Measurements from ENCODE around the gene PPIA.

- TF ChIP-seq CTCF (IDR thresholded peaks at IDR 0.05): peak in 1 of 7 experiments; percentile 5
- TF ChIP-seq POLR2A (IDR thresholded peaks at IDR 0.05): peak; percentile 94 to 97 (median 96)
Measured at GRCh38 chr7:44796504-44797328, at the start of gene PPIA.
